Colonic mucosa (tissue), 4 donors: ENCODE data around the gene NPTXR. TPM values are rescaled to one million over a fixed set of nuclear protein-coding genes. Genes with fewer than 3 reads are reported as not detected.

Experiments
- DNase-seq: peaks from one replicate; pipeline ENCODE4 v3.0.0-alpha.2; 2020
- H3K27ac ChIP-seq: fragments of 200-600 bp; one replicate; pipeline ENCODE4 v1.8.0; 2021
- H3K27me3 ChIP-seq: fragments of 200-600 bp; one replicate; pipeline ENCODE4 v1.8.0; 2021
- H3K36me3 ChIP-seq: fragments of 200-600 bp; one replicate; pipeline ENCODE4 v1.8.0; 2021
- H3K4me1 ChIP-seq: fragments of 200-600 bp; one replicate; pipeline ENCODE4 v1.8.0; 2021; ENCODE audit warnings: mild to moderate bottlenecking
- H3K4me3 ChIP-seq: fragments of 200-600 bp; one replicate; pipeline ENCODE4 v1.8.0; 2021
- H3K9ac ChIP-seq, 2 donors: one replicate each; pipeline ENCODE4 v1.7.0; 2013; ENCODE audit warnings: control low read depth in 2 of 2, low read depth in 2 of 2, low read length in 2 of 2
- H3K9me3 ChIP-seq: fragments of 200-600 bp; one replicate; pipeline ENCODE4 v1.8.0; 2021
- intact Hi-C: fragments of 100-400 bp; cut with DNase I; formaldehyde crosslinking; loops from one replicate; pipeline ENCODE4 v1.14.1; 2022
- total RNA-seq, 2 donors: library from RNA; stranded (reverse); fragmentation: NEBNext Ultra II Directional in 1 of 2; extraction: Animal tissue kit (Norgen Biotek cat#: 25700) in 1 of 2; gene quantifications; one replicate each; pipeline ENCODE4 v1.2.1, GENCODE V29; 2021
- TF ChIP-seq, protein P1 (sequence below): fragments of 200-600 bp; IDR thresholded peaks from one replicate; pipeline ENCODE4 v1.8.0; 2022; ENCODE audit warnings: antibody characterized with exemption, mild to moderate bottlenecking
- donor health status: healthy.
- donor health status: DM: no; HTN: no; CAD: no.
- donor health status: DM: no; HTN: no; CAD: no.

Gene NPTXR
- total RNA-seq, 2 donors from 2014 or later: 0.82 to 2.0 TPM

DNA sequence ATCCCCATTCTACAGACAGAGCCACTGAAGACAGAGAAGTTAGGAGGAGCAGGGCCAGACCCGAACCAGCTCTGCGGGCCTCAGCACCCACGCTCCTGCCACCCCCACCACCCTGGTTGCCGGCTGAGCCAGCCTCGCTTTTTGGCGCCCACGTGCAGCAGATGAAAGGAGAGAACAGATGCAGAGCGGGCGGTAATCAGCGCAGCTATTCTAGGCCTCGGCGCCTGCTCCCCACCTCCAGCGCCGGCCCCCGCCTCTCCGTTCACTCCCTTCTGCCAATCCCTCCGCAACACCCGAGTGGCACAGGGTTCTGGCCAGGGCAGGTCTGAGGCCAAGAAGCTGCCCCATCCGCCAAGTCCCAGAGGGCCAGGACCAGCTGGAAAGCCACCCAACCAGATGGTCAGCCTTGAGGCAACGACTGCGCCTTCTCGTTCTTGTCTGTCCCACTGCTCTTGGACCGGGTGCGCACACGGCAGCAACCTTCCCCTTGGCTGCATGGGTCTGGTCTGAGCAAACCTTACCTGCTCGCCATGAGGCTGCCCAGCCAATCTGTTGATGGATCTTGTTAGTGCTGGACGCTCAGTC lies 66.6 kb downstream of the NPTXR start:
- H3K36me3 ChIP-seq: no peaks in the 10 kb centered on the region
- H3K9ac ChIP-seq: no peak overlapping the region
- no peaks in the 10 kb centered on the region for H3K27me3 ChIP-seq
- no peak for DNase-seq
- H3K27ac ChIP-seq: no peak overlapping the region
- H3K4me3 ChIP-seq: no peak overlapping the region
- TF ChIP-seq, protein P1, sequence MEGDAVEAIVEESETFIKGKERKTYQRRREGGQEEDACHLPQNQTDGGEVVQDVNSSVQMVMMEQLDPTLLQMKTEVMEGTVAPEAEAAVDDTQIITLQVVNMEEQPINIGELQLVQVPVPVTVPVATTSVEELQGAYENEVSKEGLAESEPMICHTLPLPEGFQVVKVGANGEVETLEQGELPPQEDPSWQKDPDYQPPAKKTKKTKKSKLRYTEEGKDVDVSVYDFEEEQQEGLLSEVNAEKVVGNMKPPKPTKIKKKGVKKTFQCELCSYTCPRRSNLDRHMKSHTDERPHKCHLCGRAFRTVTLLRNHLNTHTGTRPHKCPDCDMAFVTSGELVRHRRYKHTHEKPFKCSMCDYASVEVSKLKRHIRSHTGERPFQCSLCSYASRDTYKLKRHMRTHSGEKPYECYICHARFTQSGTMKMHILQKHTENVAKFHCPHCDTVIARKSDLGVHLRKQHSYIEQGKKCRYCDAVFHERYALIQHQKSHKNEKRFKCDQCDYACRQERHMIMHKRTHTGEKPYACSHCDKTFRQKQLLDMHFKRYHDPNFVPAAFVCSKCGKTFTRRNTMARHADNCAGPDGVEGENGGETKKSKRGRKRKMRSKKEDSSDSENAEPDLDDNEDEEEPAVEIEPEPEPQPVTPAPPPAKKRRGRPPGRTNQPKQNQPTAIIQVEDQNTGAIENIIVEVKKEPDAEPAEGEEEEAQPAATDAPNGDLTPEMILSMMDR: no peak
- no peaks in the 10 kb centered on the region for H3K9me3 ChIP-seq
- intact Hi-C loops: loop anchor here (10.0 kb wide), 1 partner anchor 68 kb away; the partner anchor contains the start of gene NPTXR
- no peaks in the 10 kb centered on the region for H3K4me1 ChIP-seq

GRCh38 chr22:38776086-38776485 lies 67.7 kb downstream of the NPTXR start:
- TF ChIP-seq, protein P1: no peak
- no peaks in the 10 kb centered on the region for H3K36me3 ChIP-seq
- H3K27ac ChIP-seq: no peak overlapping the region
- no peak overlapping the region for H3K9ac ChIP-seq
- no peaks in the 10 kb centered on the region for H3K4me1 ChIP-seq
- no peaks in the 10 kb centered on the region for H3K27me3 ChIP-seq
- H3K9me3 ChIP-seq: no peaks in the 10 kb centered on the region
- H3K4me3 ChIP-seq: no peak overlapping the region
- no peak for DNase-seq
- intact Hi-C loops: loop anchor here (10.0 kb wide), 1 partner anchor 69 kb away; the partner anchor contains the start of gene NPTXR

DNA sequence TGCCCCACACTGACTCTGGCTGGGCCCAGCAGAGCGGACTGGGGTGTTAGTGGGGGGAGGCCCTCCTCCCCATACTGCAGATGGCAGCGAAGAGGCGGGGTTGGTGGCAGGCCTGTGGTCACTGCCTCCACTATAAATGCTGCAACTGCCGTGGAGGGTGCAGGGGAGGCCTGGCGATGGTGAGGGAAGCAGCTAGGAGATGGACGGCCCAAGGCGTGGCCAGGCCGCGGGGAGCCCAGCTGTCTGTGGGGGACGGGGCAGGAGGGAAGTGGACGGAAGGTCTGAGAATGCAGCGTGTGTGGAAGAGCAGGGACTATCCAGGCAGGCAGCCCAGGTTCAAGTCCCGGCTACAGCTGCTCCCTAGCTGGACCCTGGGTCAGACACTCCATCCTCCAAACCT lies 68.2 kb downstream of the NPTXR start:
- intact Hi-C loops: loop anchor here (10.0 kb wide), 1 partner anchor 69 kb away; the partner anchor contains the start of gene NPTXR
- TF ChIP-seq, protein P1: no peak
- Histone ChIP-seq H3K36me3 (no peaks in the 10 kb centered on the region), H3K4me1 (no peaks in the 10 kb centered on the region), H3K27ac (no peak overlapping the region), H3K9ac (no peak overlapping the region), H3K9me3 (no peaks in the 10 kb centered on the region), H3K27me3 (no peaks in the 10 kb centered on the region), H3K4me3 (no peak overlapping the region)
- no peak for DNase-seq

DNA sequence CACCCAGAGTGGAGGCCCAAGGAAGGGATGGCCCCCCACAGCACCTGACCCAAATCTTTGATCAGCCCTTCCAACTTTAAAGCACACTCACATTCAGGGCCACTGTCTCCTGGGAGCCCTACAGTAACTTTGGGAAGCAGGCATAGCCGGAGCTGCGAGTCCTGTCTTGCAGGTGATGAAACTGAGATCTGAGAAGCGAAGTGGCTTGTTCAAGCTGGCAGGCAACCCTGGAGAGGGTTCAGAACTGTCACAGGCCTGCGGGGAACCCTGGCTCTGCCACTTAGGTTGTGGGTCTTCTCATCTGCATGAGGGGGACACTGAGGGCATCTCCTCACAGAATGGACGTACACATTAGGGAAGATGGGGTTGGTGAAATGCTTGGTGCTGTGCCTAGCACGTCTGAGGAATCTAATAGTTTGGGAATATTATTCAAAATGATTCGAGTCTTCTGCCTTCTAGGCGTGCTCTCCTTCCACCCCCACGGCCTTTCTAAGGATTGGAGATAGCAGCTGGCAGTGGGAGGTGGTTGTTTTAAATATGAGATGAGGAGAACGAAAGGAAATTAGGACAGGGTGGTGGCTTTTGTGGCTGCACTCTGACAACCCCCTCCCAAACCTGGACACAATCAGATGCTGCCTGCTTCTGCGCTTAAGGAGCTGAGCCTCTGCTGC lies 69.2 kb downstream of the NPTXR start:
- Histone ChIP-seq H3K4me3 (no peak overlapping the region), H3K9me3 (no peaks in the 10 kb centered on the region)
- intact Hi-C loops: loop anchor here (10.0 kb wide), 1 partner anchor 70 kb away; the partner anchor contains the start of gene NPTXR

GRCh38 chr22:38773363-38773946 lies 70.4 kb downstream of the NPTXR start:
- intact Hi-C loops: loop anchor here (10.0 kb wide), 1 partner anchor 71 kb away; the partner anchor contains the start of gene NPTXR
- no peak for DNase-seq
- Histone ChIP-seq H3K27me3 (no peaks in the 10 kb centered on the region), H3K4me1 (no peaks in the 10 kb centered on the region), H3K27ac (no peak overlapping the region), H3K9ac (no peak overlapping the region), H3K36me3 (no peaks in the 10 kb centered on the region), H3K9me3 (no peaks in the 10 kb centered on the region), H3K4me3 (no peak overlapping the region)
- TF ChIP-seq, protein P1: no peak

More for the DNA sequence above, 69.2 kb downstream of the NPTXR start:
- no peaks in the 10 kb centered on the region for H3K36me3 ChIP-seq
- DNase-seq: no peak
- H3K27ac ChIP-seq: no peak overlapping the region
- H3K4me1 ChIP-seq: no peaks in the 10 kb centered on the region
- H3K9ac ChIP-seq: no peak overlapping the region
- H3K27me3 ChIP-seq: no peaks in the 10 kb centered on the region
- TF ChIP-seq, protein P1: no peak
